Measurements from ENCODE around the gene DPYSL3.

DNA sequence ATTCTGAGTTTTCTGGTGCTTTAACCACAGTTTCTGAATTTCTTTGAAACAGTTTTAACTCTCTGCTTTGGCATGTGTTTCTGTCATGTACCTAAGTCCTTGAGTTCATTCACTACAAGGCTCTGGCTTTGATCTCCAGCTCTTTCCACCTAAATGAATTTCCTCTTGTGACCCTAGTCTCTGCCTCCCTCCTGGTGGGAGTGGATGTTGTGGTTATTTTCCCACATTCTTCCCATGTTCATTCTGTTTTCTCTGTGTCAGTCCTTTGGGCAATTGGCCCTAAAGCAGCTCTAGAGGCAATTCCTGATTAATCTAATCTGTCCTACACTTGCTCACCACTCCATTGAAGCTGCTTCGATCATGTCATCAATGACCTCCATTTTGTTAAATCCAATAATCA, 28.4 kb upstream of the DPYSL3 start:
- TF ChIP-seq, protein P1, sequence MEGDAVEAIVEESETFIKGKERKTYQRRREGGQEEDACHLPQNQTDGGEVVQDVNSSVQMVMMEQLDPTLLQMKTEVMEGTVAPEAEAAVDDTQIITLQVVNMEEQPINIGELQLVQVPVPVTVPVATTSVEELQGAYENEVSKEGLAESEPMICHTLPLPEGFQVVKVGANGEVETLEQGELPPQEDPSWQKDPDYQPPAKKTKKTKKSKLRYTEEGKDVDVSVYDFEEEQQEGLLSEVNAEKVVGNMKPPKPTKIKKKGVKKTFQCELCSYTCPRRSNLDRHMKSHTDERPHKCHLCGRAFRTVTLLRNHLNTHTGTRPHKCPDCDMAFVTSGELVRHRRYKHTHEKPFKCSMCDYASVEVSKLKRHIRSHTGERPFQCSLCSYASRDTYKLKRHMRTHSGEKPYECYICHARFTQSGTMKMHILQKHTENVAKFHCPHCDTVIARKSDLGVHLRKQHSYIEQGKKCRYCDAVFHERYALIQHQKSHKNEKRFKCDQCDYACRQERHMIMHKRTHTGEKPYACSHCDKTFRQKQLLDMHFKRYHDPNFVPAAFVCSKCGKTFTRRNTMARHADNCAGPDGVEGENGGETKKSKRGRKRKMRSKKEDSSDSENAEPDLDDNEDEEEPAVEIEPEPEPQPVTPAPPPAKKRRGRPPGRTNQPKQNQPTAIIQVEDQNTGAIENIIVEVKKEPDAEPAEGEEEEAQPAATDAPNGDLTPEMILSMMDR (conservative IDR thresholded peaks at IDR 0.05; ENCODE audit: low read depth, low read length), result no peak
- no peak for TF ChIP-seq EZH2 (IDR thresholded peaks at IDR 0.05; ENCODE audit: borderline replicate concordance, low read depth, low read length, poor library complexity, severe bottlenecking)
